GM12878 (cell line): Measurements from ENCODE around the gene USH1C. TPM values are rescaled to one million over a fixed set of nuclear protein-coding genes. Genes with fewer than 3 reads are reported as not detected.

ENCODE experiments used
- ATAC-seq: fragments of 200-7000 bp; cut with Tn5 transposase; 3 replicates; pipeline ENCODE4 v1.9.1; 2020; ENCODE audit warnings: mild to moderate bottlenecking, moderate library complexity
- BruUV-seq: library from RNA; stranded (reverse); fragments of 400-500 nt; replicated peaks from 2 replicates; lab custom pipeline; 2021; lab: Mats Ljungman, UMichigan
- CTCF ChIA-PET: fragments of 300-600 bp; sonication (Branson Sonifier 250); formaldehyde crosslinking; extraction: SDS; loops from one replicate; lab custom pipeline; 2021; ENCODE audit warnings: inconsistent platforms; lab: Yijun Ruan, JAX
- POLR2A ChIA-PET: fragments of 350-600 bp; formaldehyde crosslinking; extraction: SDS; loops from one replicate; lab custom pipeline; 2021; ENCODE audit warnings: inconsistent platforms; lab: Charles Lee
- RAD21 ChIA-PET: fragments of 300-600 bp; sonication (Branson Sonifier 250); formaldehyde crosslinking; loops from one replicate; lab custom pipeline; 2023; ENCODE audit warnings: antibody characterized with exemption; ENCODE audit not compliant: unreplicated experiment; lab: Charles Lee
- SMC1A ChIA-PET: fragments of 300-600 bp; sonication (Branson Sonifier 250); formaldehyde crosslinking; loops from one replicate; lab custom pipeline; 2023; ENCODE audit not compliant: unreplicated experiment, uncharacterized antibody; lab: Charles Lee
- DNase-seq: peaks from one replicate; pipeline ENCODE4 v3.0.0-alpha.2; 2011; ENCODE audit warnings: low read depth, low spot score
- FAIRE-seq: peaks from 3 replicates; lab custom pipeline; 2011; peaks lifted over from hg19 to GRCh38; lab: Jason Lieb, UNC
- H2AFZ ChIP-seq: 2 replicates; pipeline ENCODE4 v1.6.0; 2011; ENCODE audit warnings: low read depth, low read length, control low read depth; ENCODE audit not compliant: control insufficient read depth
- H3K27ac ChIP-seq: 2 replicates; pipeline ENCODE4 v1.5.1; 2011; ENCODE audit warnings: control low read depth; ENCODE audit not compliant: control insufficient read depth, insufficient read depth
- H3K27me3 ChIP-seq, 2 experiments: replicated peaks in 1 of 2; 2 replicates each; pipeline versions ENCODE4 v1.6.0 to v1.6.1; 2011; ENCODE audit warnings: low read length in 1 of 2; ENCODE audit not compliant: control insufficient read depth in 2 of 2, insufficient read depth in 2 of 2
- H3K36me3 ChIP-seq, 2 experiments: 2 replicates each; pipeline ENCODE4 v1.5.1; 2011; ENCODE audit warnings: low read length in 1 of 2; ENCODE audit not compliant: control insufficient read depth in 2 of 2, insufficient read depth in 2 of 2
- H3K4me1 ChIP-seq: 2 replicates; pipeline ENCODE4 v1.6.1; 2011; ENCODE audit warnings: mild to moderate bottlenecking, low read length, moderate library complexity, mixed read lengths; ENCODE audit not compliant: control insufficient read depth, insufficient read depth
- H3K4me2 ChIP-seq: 2 replicates; pipeline ENCODE4 v1.6.0; 2011; ENCODE audit warnings: control low read depth; ENCODE audit not compliant: control insufficient read depth, insufficient read depth
- H3K4me3 ChIP-seq: fragments of 200-600 bp; sonication (generic); 2 replicates; pipeline ENCODE4 v1.5.1; 2016
- H3K79me2 ChIP-seq: 2 replicates; pipeline ENCODE4 v1.6.0; 2011; ENCODE audit warnings: low read length; ENCODE audit not compliant: control insufficient read depth, insufficient read depth
- H3K9ac ChIP-seq: 2 replicates; pipeline ENCODE4 v1.8.0; 2011; ENCODE audit warnings: low read length, control low read depth, mixed read lengths; ENCODE audit not compliant: control insufficient read depth, insufficient read depth
- H3K9me3 ChIP-seq: replicated peaks from 3 replicates; pipeline ENCODE4 v1.5.1; 2011; ENCODE audit warnings: mild to moderate bottlenecking, low read length; ENCODE audit not compliant: control insufficient read depth, insufficient read depth
- H4K20me1 ChIP-seq: 2 replicates; pipeline ENCODE4 v1.6.0; 2011; ENCODE audit not compliant: control insufficient read depth, insufficient read depth
- BCL3 ChIP-seq: IDR thresholded peaks from 2 replicates; pipeline ENCODE4 v1.6.1; 2011; ENCODE audit warnings: borderline replicate concordance, low read depth, mild to moderate bottlenecking, moderate library complexity, low read length; ENCODE audit not compliant: insufficient read depth, poor library complexity, severe bottlenecking
- CBX5 ChIP-seq: sonication (generic); IDR thresholded peaks from 2 replicates; pipeline ENCODE4 v1.6.1; 2016; ENCODE audit warnings: low read depth, moderate library complexity, mild to moderate bottlenecking, inconsistent platforms
- CHD4 ChIP-seq: fragments of 200-600 bp; sonication (generic); IDR thresholded peaks from 2 replicates; pipeline ENCODE4 v1.6.1; 2016; ENCODE audit warnings: mild to moderate bottlenecking
- CREM ChIP-seq: IDR thresholded peaks from 2 replicates; pipeline ENCODE4 v1.6.1; 2014; ENCODE audit warnings: antibody characterized with exemption, low read depth
- ETV6 ChIP-seq, 2 experiments: fragments of 450-650 bp in 1 of 2; IDR thresholded peaks in 1 of 2; conservative IDR thresholded peaks in 1 of 2; 2 replicates each; pipeline ENCODE4 v1.6.1; 2014; ENCODE audit warnings: antibody characterized with exemption in 1 of 2, borderline replicate concordance in 1 of 2, low read depth in 1 of 2, mild to moderate bottlenecking in 1 of 2, moderate library complexity in 1 of 2
- IRF4 ChIP-seq: IDR thresholded peaks from 2 replicates; pipeline ENCODE4 v1.6.1; 2011; ENCODE audit warnings: low read depth, low read length
- IRF5 ChIP-seq: fragments of 450-650 bp; IDR thresholded peaks from 2 replicates; pipeline ENCODE4 v1.6.1; 2017; ENCODE audit warnings: borderline replicate concordance
- PAX5 ChIP-seq: IDR thresholded peaks from 2 replicates; pipeline ENCODE4 v1.6.1; 2011; ENCODE audit warnings: low read depth, low read length, borderline replicate concordance
- SMARCA5 ChIP-seq: fragments of 450-650 bp; IDR thresholded peaks from 2 replicates; pipeline ENCODE4 v1.6.1; 2017; ENCODE audit warnings: mild to moderate bottlenecking
- STAT1 ChIP-seq: fragments of 450-650 bp; conservative IDR thresholded peaks from 2 replicates; pipeline ENCODE4 v1.6.1; 2014; ENCODE audit warnings: antibody characterized with exemption, mild to moderate bottlenecking
- TAF1 ChIP-seq: IDR thresholded peaks from 2 replicates; pipeline ENCODE4 v1.6.1; 2011; ENCODE audit warnings: mild to moderate bottlenecking, low read depth, low read length, borderline replicate concordance
- TCF12 ChIP-seq: IDR thresholded peaks from 2 replicates; pipeline ENCODE4 v1.6.1; 2011; ENCODE audit warnings: low read depth, mild to moderate bottlenecking, low read length
- ZBED1 ChIP-seq: IDR thresholded peaks from 2 replicates; pipeline ENCODE4 v1.6.1; 2016; ENCODE audit warnings: borderline replicate concordance
- ZBTB4 ChIP-seq: fragments of 450-650 bp; formaldehyde crosslinking; IDR thresholded peaks from 2 replicates; pipeline ENCODE4 v1.4.0; 2022; ENCODE audit warnings: mild to moderate bottlenecking, moderate library complexity
- WGBS: methylation state at CpG from one replicate; pipeline ENCODE4 v1.1.6; 2016; ENCODE audit warnings: low lambda C conversion rate; ENCODE audit not compliant: insufficient replicate concordance, insufficient coverage; ENCODE audit errors: missing lambda C conversion rate; 5-methylcytosine and 5-hydroxymethylcytosine counted together
- in situ Hi-C: fragments of 300-500 bp; cut with MboI; formaldehyde crosslinking; loops from 9 replicates; pipeline ENCODE4 v1.14.3; 2018; ENCODE audit warnings: mixed read lengths
- intact Hi-C: fragments of 100-400 bp; cut with micrococcal nuclease; formaldehyde crosslinking; loops from one replicate; pipeline ENCODE4 v1.14.2; 2022; ENCODE audit not compliant: unreplicated experiment
- polyA plus RNA-seq, 11 experiments: library from polyadenylated mRNA; depleted of rRNA in 4 of 11; unstranded in 6 of 11; stranded (reverse) in 5 of 11; fragments of >200 nt; fragmentation: Nextera tagmentation in 4 of 11; fragmentation: Illumina TruSeq in 1 of 11; extraction: Ambion mirVana in 4 of 11; extraction: Trizol in 1 of 11; gene quantifications; 1 replicate in 1 of 11; 2 replicates in 10 of 11; pipeline versions ENCODE4 v1.2.1 to v1.2.3, GENCODE V29; 2011 to 2016; ENCODE audit warnings: inconsistent platforms in 2 of 11, missing spikeins in 2 of 11, low read depth in 1 of 11
- total RNA-seq, 4 experiments: library from RNA; depleted of rRNA in 3 of 4; stranded (reverse); fragments of >200 nt in 3 of 4; fragmentation: Illumina TruSeq in 1 of 4; extraction: Trizol in 1 of 4; gene quantifications; 2 replicates each; pipeline versions ENCODE4 v1.2.1 to v1.2.3, GENCODE V29; 2013 to 2021

The USH1C gene
- total and polyA plus RNA-seq, 10 of the 15 experiments (the other 5 are each of a cell fraction or from before 2014, with no cell fraction given): not detected

GRCh38 chr11:17556999-17557398 lies 12.8 kb upstream of the USH1C start:
- SMC1A ChIA-PET: no interaction called here
- in situ Hi-C loops: no loop called here
- no peak overlapping the region for H3K4me2 ChIP-seq
- no peaks in the 10 kb centered on the region for H3K79me2 ChIP-seq
- no peak overlapping the region for H3K4me3 ChIP-seq
- no peak overlapping the region for H3K9ac ChIP-seq
- H3K4me1 ChIP-seq: no peaks in the 10 kb centered on the region
- no TSS peak for BruUV-seq
- RAD21 ChIA-PET: no interaction called here
- no peaks in the 10 kb centered on the region for H3K36me3 ChIP-seq
- TF ChIP-seq CHD4 (no peak), TAF1 (no peak), ETV6 (conservative IDR thresholded peaks at IDR 0.05 in 1 of 2, IDR thresholded peaks at IDR 0.05 in 1 of 2; ENCODE audit: borderline replicate concordance in 1 of 2, low read depth in 1 of 2) (no peak), CREM (no peak), CBX5 (no peak), TCF12 (no peak), IRF4 (no peak), IRF5 (no peak), ZBED1 (no peak), BCL3 (no peak), STAT1 (no peak), SMARCA5 (no peak), PAX5 (no peak), ZBTB4 (CRISPR knock-in tag) (no peak)
- POLR2A ChIA-PET: no interaction called here
- H4K20me1 ChIP-seq: no peaks in the 10 kb centered on the region
- CTCF ChIA-PET: interaction anchor here (1.1 kb wide), 1 partner anchor 42 kb away, joined by 3 read pairs; no protein-coding TSS in a partner anchor
- intact Hi-C loops: no loop called here
- FAIRE-seq: no peak
- H3K27me3 ChIP-seq: peaks cover 0 to 1% of the 10 kb centered on the region in 2 experiments; a peak in 1 of 4 replicates
- no peak for ATAC-seq
- no peaks in the 10 kb centered on the region for H3K9me3 ChIP-seq
- no peak overlapping the region for H2AFZ ChIP-seq
- 67% methylated on average over 8 of the region's 8 CpGs for WGBS
- DNase-seq: no peak
- H3K27ac ChIP-seq: no peak overlapping the region
